ENCODE measurements around the gene MED20.

MED20 gene

DNA sequence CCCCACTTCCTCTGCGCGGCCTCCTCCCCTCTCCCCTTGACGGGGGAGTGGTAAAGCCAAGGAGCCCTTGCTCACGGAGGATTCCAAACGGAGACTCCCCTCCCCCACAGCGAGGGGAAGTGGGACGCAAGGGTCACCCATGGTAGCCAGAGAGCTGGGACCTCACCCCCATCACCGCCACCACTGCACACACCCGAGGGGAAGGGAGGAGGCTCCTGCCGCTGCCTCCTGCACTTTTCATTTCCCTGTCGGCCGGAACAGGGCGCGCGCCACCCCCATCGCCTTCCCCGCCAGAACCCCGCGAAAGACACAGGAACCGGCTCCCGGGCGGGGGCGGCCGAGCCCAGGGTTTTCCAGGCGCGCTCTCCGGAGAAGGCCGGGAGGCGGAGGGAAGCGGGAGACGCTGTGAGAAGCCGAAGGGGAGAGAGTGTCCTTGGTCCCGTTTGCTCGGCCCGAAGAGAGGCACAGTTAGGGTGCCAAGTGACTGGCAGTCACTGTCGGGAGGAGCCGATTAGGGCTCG lies 19.9 kb upstream of the MED20 start:
- no peak for DNase-seq

DNA sequence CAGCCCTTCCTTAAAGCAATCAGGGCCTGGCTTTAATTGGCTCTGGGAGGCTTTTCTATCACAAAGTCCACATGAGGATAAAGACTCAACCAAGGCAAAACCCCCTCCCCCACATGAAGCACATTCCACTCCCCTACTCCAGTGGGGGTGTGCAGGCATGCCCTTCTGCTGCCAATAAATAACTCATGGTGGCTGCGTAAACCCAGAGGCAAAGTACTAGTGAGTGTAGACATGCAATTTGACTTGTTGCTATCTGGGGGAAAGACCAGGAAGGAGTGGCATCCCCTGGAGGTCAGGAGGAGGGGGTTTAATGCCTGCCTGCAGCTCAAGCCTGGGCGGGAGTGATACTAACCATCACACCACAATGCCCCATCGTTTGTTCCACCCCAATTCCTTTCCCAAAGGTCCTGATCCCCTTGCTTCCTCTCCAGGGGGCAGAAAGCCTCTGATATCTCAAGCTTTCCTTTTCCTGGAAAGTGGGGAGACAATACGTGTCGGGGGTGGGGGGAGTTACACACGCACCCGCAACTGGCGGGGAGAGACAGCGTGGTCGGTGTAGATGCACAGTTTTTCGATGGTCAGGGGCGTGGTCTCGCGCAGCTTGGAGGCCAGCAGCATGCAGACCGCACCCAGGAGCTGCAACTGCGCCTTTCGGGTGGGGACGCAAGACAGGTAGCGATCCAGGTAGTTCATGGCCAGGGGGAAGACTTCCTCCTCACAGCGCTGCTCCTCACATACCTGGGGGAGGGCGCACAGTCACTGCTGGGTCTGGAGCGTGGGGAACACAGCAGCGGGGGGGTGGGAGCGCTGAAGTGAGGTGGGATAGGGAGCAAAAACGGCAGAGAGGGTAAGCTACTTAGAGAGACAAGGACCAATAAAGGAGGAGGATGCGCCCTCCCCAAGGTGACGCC lies 19.2 kb upstream of the MED20 start:
- no peak for DNase-seq

DNA sequence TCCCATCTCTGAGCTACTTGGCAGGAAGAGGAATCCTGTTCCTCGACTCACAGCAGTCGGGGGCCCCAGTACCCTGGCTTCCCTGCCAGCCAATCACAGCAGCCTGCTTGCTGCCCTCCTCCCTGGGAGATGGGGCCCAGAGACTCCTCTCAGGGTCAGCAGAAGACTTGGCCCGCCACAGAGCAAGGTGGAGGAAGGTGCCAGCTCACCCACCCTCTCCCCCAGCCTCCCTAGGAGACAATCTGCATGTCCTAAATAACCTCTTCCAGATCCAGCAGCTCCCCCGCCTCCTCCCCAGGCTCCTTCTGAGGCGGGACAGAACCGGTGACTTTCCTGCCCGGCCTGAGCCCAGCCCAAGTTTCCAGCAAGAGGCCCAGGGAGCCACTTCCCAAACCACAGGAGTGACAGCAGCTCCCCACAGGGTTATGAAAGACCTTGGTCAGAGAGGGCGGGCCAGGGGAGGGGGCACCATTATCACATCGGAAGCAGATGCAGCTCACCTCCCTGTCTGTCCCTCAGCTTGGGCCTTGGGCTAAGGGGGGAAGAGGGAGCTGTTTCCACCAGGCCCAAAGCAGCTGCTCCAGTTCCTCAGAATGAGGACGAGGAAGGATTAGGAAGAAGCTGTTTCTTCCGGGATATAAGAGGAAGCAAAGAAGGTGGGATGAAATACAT lies 18.4 kb upstream of the MED20 start:
- DNase-seq, result no peak

DNA sequence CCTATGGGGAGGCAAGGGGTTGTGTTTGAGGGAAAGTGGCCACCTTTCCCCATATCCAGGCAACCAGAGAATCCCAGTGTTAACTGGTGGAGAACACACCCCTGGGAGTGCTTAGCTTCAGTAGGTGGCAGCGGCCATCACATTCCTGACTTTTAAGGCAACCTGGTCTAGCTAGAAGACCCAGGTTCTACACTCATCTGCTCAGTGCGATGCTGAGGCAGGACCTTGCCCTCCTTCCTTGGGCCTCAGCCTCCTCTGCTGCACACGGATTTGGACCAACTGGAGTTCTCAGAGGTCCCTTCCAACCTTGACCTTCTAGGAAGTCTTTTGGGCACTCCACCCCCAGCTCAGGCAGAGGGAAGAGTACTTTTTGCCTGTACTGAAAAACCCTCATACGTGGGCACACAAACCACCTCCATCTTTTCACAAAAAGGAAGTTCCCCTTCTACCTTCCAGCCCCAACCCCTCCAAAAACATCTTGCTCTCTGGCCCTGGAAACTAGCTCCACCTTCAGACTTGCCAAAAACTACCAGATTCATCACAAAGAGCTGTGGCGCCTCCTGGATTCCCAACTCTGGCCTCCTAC lies 17.7 kb upstream of the MED20 start:
- DNase-seq, result no peak

DNA sequence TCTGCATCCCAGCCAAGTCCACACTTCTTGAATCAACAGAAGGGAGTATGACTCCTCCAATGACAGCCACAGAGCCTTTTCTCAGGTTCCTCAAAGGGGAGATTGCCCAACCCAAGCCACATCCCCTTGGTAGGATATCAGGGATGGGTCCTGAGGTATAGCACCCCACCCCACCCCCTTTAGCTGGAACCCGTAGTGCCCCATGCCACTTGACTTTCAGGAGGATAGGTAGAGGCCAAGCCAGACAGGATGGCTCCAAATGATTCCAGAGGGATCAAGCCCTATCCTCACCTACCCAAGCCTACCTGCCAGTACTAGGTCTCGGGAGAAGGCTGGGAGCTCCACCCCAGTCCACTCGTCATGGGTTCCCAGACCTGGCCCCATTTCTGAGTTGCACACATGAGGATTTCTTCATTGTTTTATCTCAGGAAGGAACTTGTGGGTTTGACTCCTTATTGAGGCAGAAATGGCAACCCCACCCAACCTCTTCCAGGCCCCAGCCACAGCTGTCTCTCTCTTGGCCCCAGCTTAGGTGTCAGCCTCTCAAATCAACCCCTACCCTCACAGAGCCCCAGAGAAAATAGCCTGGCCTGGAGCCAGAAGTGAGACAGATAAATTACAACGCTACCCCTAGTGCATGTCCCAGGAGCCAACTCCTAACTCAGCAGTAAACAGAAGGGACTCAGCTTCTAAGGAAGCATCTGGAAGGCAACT lies 17.1 kb upstream of the MED20 start:
- no peak for DNase-seq

DNA sequence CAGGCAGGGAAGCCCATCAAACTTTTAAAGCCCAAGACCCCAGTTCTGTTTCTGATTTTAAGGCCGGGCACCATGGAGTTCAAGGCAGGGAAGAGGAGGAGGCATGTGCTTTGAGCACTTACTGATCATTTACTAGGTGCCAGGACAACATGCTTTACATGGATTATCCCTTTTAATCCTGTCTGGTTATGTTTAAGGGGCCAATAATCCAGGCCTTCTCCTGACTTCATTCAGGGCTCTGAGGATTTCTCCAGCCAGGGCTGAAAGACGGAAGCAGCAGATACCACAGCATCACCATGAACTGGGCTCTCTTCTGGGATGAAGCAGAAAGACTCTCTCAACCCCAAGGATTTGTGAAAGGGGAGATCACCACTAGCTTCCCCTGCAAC lies 16.5 kb upstream of the MED20 start:
- no peak for DNase-seq

DNA sequence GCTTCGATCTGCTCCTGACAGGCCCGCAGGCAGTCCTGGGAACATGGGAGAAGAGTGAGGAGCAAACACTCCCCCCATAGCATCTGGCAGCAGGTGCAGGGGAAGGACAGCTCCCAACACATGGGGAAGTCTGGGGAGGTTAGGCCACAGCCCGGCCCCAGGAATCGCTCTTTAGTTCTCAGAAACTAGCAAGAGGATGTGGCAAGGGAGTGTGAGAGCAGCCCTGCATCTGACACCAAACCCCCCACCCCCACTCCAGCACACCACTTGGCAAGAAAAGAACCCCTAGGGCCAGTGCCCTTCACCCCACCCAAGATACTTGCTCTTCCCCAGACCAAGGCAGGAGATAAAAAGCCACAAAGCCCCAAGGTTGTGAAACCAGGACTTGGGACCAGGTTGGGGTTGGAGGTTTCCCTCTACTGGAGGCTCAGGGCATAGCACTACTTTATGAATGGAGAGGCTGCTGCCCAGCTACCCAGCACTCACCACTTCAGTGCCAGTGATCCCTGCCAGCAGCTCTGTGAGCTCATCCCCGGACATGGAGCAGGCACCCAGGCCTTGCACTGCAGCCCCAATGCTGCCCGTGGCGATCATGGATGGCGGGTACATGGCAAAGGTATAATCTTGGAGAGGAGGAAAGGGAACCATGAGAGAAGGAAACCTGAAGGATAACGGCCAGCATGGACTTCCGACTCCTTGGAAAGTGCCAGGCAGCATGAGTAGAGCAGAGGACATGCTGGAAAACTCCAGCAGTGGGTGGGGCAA lies 15.3 kb upstream of the MED20 start:
- DNase-seq, result peak; percentile 32

DNA sequence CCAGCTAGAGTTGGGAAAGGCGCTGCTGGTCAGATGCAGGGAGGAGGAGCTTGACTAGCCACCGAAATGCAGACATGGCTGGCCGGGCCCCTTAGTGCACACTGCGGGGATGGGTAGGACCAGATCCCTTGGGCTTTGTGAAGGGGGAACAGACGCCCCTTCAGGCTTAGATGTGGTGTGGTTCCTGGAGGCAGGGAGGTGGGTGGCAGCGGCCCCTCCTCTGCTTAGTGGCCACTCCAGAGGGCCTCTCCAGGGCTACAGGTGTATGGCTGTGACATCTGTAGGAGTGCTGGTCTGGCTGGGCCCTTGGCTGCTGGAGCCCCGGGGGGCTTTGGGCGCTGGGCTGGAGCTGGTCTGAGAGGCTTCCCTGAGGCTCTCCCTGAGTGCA lies 14.7 kb upstream of the MED20 start:
- no peak for DNase-seq

DNA sequence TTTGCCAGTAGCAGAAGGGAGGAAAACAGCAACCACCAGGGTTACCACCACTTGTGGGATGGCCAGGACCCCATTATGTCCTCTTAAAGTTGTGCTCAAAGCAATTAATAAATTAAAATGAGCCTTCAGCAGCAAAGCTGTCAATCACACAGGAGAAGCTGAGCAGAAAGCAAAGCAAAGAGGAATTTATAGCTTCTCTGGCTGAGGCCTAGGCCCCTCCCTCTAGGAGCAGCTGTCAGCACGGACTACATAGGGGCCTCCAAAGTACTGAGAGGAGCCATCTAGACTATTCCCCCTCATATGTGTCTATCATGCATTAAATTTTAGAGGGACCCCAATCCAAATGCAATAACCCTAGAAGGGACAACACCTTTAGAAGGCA lies 14.2 kb upstream of the MED20 start:
- DNase-seq, result no peak

DNA sequence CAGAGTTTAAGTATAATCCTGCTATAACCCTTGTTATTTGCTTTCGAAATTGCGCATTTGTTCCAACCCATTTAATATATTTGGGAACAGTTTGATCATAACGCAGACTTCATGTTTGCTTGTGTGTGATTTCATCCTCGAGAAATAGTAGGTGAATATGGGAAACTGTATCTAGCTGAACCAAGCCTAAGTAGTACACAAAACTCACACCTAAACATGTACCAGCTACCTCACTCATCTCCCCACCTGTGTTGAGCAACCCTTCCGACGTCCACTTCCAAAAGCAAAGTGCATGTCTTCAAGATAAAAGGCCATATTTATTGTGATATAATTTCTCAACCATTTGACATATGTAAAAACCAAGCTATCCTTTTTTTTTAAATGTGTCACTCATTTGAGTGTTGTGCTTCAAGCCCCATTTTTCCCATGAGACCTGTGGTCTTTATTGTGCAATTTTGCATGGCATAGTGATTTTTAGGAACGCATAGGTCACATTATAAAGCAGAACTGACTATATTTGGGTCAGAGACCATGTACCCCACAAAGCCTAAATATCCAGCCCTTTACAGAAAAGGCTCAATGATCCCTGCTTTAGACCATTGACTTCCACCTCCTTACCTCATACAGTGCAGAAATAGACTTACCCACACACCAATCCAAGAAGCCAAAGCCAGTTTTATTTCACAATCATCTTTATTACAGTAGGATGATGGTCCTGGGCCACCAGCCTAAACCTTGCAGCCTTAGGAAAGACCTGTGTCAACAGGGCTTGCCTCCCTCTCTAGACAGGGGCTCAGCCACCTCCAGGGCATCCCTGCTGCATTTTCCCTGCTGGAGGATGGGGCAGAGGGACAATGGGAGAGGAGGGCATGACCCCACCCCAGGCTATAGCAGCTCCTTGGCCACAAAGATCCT lies 13.6 kb upstream of the MED20 start:
- no peak for DNase-seq

DNA sequence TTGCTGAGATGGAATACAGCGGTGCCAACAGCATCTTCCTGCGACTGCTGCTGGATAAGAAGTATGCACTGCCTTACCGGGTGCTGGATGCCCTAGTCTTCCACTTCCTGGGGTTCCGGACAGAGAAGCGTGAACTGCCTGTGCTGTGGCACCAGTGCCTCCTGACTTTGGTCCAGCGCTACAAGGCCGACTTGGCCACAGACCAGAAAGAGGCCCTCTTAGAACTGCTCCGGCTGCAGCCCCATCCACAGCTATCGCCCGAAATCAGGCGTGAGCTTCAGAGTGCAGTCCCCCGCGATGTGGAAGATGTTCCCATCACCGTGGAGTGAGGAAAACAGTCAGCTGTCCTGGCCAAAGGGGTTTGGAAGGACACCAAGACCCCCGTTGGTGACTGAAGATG lies 11.4 kb upstream of the MED20 start:
- DNase-seq, result no peak

DNA sequence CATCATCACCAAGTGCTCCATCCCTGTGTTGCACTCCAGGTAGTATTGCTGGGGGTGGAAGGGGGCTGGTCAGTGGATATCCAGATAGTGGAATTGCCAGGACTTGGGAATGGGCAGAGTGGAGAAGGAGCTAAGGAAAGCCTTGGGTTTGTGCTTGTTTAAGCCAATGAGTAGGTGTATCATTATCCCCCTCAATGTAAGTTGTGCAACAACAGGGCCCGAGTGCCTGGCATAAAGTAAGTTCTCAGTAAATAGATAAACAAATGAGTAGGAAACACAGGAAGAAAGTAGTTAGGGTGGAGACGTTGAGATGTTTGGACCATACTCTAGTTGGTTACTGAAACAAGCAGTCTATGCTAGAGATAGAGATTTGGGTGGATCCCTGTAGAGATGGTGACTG lies 10.9 kb upstream of the MED20 start:
- DNase-seq, result no peak

DNA sequence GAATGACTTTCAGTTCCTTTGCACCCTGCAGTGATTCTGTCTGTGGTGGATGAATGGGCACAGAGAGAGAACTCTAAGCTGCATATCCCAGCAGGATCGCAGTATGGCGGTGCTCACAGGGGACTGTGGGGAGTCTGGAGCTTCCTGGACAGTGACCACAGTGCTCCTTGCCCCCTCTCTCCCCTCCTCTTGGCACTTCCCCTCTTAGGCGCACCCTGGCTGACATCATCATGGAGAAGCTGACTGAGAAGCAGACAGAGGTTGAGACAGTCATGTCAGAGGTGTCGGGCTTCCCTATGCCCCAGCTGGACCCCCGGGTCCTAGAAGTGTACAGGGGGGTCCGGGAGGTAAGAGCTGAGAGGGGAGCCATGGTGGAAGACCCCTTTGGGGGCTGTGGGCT lies 9.0 kb upstream of the MED20 start:
- no peak for DNase-seq

DNA sequence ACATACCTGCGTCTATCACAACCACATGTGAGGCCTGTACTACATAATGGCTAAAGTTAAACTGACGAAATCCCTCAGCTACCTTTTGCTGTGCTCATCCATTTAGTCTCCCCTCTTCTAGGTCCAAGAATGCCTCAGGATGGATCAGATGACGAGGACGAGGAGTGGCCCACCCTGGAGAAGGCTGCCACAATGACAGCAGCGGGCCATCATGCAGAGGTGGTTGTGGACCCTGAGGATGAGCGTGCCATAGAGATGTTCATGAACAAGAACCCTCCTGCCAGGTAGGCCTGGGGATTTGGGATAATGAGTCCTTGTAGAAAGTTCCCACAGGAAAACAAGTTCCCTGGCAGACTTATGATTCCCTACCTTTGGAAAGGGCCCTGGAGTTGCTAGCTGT lies 6.3 kb upstream of the MED20 start:
- DNase-seq, result no peak

DNA sequence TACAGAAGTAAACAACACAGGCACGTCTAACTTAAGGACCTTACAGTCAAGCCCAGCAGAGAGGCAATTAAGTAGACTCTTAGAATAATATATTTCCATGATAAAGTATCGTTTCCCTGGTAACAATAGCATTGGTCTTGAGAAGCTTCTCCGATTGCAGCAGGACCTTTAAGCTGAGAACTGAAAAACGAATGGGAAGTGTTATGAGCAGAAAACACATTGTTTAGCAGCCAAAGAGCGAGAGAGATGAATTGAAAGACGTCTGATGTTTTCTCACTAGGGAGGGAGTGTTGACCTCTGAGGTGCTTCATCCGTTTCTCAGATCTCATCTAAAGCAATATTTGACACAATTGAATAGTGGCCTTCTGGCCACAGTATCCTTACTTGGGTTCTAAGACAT lies 1.2 kb upstream of the MED20 start:
- DNase-seq, result no peak

DNA sequence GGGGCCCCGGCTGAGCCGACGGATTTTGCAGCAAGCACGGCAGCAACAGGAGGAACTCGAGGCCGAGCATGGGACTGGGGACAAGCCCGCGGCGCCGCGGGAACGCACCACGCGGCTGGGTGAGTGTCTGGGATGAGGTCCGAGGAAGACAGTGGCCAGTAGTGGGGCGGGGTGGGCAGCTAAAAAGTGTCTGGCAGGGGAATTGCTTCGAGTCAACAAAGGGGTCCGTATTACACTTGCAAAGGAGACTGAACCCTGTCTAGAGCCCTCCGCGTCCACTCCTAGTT lies 716 bp upstream of the MED20 start:
- no peak for DNase-seq

DNA sequence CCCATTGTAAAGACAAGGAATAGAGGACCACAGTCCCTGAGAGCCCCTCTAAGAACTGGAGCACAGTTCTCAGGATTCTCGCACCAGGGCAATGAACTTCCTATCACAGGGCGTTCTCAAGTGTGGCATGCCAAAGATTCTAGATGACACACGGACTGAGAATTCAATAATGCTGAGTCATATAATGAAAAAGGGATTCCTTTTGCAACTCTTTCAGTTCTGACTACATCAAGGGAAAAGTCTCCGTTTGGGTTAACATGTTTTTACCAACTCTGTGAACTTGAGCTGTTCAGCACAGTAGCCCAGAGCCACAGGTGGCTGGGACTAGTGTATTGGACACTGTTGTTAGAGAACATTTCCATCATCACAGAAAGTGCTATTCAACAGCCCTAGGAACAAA lies 3.4 kb downstream of the MED20 start:
- DNase-seq, result no peak

DNA sequence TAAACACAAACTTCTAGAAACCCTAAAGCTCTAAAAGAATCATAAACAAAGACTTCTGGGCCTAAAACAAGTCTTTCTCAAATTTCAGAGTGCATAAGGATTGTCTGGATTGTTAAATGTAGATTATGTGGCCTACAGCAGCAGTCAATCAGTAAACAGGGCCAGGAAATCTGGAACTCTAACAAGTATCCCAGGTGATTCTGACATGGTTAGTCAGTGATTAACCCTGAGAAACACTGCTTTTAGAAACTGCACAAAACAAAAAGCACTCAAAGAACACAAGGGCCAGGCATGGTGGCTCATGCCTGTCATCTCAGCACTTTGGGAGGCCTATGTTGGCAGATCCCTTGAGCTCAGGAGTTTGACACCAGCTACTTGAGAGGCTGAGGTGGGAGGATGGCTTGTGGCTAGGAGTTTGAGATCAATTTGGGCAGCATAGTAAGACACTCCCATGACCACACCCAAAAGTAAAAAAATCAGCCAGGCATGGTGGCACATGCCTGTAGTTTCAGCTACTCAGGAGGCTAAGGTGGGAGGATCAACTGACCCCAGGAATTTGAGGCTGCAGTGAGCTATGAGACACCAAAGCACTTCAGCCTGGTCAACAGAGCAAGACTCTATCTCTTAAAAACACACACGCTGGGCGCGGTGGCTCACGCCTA lies 5.9 kb downstream of the MED20 start:
- DNase-seq, result no peak

DNA sequence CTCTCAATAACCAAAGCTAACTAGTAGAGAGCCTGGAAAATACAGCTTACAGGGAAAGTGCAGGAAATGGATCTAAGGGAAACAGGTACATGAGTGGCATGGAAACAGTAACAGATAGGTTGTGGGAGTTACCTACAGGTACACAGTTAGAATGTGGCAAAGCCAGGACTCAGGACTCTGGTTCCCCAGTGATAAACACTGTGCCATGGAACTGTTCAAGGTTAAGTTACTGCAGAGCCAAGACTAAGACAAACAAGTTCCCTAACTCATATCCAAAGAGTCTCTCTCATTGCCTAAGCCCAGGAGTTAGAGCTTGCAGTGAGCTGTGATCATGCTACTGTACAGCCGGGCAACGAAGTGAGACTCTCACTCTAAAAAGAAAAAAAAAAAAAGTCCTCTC lies 6.6 kb downstream of the MED20 start:
- no peak for DNase-seq

DNA sequence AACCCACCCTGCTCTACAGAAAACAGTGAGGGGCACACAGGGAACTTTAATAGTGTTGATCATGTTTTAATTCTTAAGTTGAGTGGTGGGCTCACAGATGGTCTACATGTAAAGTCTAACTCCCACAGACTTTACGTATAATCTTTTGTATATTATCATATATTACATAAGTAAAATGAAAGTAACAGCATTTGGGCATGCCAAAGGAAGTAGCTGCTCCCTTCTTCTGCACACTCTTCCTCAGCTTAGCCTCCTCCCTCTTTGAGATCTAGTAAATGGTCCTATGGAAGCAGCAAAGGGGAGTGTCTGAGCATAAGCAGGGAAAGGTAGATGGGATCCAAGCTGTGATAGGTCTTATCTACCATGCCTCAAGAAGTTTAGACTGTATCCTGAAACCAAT lies 11.2 kb downstream of the MED20 start:
- DNase-seq, result no peak

DNA sequence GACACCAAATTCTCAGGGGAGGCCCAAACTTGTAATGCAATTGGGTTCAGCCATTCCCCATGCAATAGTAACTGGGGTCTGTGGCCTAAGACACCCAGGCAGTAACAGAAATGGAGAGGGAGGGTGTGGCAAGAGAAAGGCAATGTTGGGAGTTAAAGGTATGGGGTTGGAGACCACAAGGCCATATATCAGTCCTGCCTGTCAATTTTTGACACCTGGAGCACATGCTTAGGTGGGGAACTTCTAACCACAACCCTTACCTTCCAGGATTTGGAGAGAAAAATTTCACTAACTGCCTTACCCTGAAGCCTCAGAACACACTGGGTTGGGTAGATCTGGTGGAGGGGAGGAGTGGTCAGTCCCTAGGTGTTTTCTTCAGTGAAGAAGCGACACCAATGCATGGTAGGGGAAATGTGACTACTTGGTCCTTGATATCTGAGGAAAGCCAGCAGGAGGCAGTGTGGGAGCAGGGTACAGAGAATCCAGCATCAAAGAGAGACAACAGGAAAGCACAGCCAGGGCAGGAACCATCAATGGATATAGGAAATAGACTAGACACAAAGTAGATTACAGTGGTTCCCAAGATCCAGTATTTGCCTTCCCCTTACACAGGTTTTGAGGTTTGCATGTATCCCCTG lies 18.9 kb downstream of the MED20 start:
- DNase-seq, result no peak
